Panc1 (cell line): ENCODE results near the gene C2CD2.

Experiments
- POLR2AphosphoS5 ChIP-seq: IDR thresholded peaks from 2 replicates; pipeline ENCODE4 v1.6.1; 2012; ENCODE audit warnings: mild to moderate bottlenecking, low read depth, low read length, moderate library complexity
- SIN3A ChIP-seq: IDR thresholded peaks from 2 replicates; pipeline ENCODE4 v1.6.1; 2012; ENCODE audit warnings: low read depth, mild to moderate bottlenecking, low read length, moderate library complexity, borderline replicate concordance; ENCODE audit not compliant: insufficient read depth
- TCF7L2 ChIP-seq: IDR thresholded peaks from 2 replicates; pipeline ENCODE4 v1.6.1; 2011; ENCODE audit warnings: mild to moderate bottlenecking, low read depth, low read length, inconsistent platforms
- TF ChIP-seq, protein P1 (sequence below): fragments of 450-650 bp; IDR thresholded peaks from 2 replicates; pipeline ENCODE4 v1.5.1; 2017; ENCODE audit warnings: mild to moderate bottlenecking

DNA sequence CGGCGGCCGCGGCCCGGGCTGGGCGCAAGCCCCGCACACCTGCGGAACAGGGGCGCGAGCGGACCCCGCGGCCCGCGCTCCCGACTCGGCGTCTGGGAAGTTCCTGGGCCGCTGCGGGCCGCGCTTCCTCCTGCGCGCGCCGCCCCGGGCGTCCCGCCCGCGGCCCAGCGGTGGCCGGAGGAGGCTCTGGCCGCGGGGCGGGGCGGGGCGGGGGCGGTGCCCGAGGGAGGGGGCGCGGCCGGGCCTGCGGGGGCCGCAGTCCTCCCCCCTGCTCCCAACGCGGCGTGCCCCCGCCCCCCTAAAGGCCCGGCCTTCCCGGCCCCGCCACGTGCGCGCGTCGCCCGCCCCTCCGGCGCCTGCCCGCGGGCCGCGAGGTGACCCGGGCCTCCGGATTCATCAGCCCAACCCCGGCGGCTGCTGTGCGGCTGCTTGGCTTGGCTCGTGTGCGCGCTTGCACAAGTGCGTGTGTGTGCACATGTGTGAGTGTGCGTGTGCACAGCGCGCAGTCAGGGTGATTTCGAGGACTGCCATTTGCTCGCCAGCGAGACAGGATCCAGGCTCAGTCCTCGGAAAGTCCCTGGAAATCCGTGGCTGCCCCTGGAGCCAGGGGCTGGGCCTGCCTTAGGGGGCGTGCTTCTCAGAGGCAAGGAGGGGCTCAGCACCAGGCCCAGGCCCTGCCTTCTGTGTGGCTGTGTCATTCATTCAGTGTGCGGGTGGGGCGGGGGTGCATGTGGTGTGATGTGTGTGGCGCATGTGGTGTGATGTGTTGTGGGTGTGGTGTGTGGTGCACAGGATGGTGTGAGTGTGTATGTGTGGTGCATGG lies at the start of gene C2CD2:
- TF ChIP-seq, protein P1, sequence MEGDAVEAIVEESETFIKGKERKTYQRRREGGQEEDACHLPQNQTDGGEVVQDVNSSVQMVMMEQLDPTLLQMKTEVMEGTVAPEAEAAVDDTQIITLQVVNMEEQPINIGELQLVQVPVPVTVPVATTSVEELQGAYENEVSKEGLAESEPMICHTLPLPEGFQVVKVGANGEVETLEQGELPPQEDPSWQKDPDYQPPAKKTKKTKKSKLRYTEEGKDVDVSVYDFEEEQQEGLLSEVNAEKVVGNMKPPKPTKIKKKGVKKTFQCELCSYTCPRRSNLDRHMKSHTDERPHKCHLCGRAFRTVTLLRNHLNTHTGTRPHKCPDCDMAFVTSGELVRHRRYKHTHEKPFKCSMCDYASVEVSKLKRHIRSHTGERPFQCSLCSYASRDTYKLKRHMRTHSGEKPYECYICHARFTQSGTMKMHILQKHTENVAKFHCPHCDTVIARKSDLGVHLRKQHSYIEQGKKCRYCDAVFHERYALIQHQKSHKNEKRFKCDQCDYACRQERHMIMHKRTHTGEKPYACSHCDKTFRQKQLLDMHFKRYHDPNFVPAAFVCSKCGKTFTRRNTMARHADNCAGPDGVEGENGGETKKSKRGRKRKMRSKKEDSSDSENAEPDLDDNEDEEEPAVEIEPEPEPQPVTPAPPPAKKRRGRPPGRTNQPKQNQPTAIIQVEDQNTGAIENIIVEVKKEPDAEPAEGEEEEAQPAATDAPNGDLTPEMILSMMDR = no peak
- TF ChIP-seq POLR2AphosphoS5 = no peak
- TF ChIP-seq TCF7L2 = no peak
- no peak for TF ChIP-seq SIN3A
